ENCODE results near the gene FGF14.

The FGF14 gene

DNA sequence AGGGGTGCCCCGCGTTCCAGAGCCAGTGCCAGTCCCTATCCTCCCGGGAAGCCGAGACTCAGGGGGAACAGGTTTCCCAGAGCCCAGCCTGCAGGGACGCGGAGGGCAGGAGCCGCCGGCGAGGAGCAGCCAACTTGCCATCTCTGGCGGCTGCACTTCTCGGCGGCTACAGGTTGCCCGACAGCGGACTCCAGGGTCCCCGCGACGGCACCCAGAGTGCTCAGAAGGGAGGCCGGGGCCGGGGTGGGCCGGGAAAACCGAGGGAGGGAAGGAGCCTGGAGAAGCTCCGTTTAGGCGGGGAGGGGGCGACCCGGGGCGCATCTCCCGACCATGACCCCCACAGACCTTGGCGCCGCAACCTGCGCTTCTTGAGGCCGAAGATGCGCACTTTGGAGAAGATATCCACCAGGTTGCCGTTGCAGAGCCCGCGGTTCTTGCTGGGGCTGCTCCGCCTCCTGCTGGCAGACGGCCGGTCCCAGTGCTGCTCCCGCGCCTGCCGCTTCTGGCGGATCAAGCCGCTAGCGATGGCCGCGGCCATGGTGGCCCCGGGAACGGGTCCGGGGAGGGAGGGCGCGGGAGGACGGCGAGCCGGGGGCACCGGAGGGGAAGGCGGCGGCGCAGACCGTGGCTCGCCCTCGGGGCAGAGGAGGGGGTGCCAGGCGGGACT, 485.6 kb downstream of the FGF14 start:
- no peak for FAIRE-seq

DNA sequence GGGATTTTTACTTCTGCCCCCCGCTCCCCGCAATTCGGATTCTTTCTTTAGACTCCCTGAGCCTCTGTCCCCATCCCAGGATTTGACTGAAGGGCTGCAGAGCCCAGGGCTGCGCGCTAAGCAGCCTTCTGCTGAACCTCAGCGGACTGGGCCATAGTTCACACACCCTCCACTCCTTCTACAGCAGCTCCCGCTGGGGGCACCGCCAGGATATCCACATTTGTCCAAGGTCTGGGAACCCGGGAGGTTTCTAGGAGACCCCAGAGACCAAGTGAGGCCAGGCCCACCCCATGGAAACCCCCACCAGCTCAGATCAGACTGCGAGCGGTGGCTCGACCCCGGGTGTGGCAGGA, 486.1 kb downstream of the FGF14 start:
- FAIRE-seq = no peak

DNA sequence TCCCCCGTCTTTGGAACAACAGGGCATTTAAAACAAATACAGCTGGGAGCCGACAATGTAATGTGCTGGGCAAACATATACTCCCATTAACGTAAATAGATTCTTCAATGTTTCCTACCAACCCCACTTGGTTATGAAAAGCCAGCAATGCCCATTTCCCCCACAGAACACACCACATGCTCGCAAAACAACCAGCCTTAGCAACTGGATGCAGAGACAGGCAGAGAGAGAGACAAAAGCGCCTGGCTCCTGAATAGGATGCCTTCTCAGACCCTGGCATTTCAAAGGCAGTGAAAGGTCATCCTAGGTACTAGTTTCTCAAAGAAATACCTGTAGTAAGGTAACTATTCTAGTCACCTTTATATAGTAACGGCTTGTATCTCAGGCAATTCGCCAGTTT, 486.5 kb downstream of the FGF14 start:
- no peak for FAIRE-seq

DNA sequence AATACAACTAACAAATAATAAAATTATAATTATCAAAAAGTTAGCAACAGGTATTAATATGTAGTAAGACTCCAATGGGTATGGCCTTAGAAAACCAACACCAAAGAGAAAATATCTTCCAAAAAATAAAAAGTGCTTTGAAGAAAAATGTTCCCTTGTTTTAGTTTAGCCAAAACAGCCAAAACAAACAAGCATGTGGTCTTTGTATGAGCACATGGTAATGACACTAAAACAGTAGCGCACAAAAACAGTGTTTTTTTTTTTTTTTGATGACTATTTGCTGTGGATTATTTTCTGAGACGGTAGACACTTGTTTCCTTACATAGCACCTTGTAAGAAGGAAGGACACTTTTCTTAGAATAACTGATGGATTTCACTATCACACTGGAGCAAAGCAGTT, 490.1 kb downstream of the FGF14 start:
- FAIRE-seq = no peak

DNA sequence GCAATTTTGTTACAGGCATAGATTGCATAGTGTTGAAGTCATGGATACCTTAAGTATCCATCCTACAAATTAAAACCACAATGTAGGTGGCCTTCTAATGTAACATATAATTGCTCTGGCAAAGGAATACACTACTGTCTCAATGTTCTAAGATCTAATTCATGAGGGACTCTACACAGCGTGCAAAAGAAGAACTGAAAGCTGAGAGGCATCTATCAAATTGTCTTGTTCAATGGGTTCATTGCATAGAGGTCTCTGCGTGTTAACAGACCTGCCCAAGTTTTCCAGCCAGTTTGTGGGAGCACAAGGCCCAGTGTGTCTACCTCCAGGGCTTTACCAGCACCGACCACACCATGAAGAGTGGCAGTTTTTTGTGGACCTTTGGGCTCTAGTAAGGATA, 498.0 kb downstream of the FGF14 start:
- no peak for FAIRE-seq

DNA sequence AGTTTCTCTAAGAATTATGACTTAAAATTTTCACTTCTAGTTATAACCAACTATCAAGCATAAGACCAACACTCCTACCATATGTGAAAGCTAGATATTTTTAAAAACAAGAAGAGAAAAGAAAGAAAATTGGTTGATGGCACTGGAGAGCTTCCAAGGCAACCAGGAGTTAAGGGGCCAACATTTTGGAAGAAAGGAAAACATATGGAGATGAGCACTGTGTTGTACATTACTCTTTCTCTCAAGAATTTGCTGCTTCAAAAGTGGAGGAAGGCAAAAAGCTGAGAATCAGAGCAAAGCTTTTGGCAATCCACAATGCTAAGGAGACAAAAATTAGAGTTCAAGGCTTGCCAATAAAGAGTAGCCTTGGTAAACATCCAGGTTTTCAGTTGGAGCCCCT, 503.2 kb downstream of the FGF14 start:
- no peak for FAIRE-seq

DNA sequence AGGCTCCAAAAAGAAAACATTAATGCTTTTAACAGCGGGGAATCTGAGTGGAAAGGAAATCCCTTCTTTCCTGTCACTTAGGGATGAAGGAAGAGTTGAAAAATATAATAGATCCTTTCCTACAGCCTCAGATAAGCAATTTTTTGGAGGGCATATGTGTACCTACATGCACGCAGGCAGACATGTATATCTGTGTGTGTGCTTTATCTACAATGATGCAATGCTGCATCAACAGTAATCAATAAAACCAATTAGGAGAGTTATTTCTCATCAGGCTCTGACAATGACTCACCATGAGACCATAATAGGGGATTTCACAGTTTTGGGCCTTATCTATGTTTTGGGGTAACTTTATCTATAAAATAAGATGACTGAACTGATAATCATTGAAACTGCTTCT, 505.3 kb downstream of the FGF14 start:
- no peak for FAIRE-seq

DNA sequence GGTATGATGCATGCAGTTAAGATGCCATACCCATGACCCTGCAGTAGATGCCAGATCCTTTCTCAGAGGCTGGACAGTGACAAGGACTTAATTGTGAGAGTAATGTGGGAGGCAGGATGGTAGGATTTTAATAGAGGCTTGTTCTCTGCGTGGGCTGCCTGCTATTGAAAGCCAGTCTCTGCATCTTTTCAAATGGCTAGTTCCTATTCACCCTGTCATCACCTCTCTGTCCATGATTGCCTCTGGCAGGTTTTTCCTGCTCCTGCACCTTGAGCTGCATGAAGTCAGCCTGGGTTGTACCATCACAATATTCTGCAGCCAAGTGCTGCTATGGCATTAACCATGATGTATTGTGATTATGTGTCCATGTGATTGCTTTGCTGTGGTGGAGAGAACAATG, 508.8 kb downstream of the FGF14 start:
- FAIRE-seq = no peak

DNA sequence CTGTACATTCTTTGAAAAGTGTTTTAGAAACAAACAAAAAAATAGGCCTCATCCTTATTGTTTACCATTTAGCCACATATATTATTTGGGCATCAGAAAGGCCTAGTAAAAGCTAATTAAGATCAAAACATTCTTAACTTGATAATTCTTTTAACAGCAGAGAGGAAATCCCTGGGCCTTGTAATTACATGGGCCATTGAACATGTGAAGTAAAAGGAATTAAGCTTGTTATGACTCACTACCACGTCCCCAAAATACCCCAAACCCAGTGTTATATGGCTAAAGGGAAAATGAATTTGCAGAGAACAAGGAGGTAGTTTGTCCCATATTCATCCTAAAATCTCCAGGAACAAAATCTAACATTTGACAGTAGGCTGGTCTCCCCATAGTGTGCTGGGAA, 509.6 kb downstream of the FGF14 start:
- FAIRE-seq = no peak

DNA sequence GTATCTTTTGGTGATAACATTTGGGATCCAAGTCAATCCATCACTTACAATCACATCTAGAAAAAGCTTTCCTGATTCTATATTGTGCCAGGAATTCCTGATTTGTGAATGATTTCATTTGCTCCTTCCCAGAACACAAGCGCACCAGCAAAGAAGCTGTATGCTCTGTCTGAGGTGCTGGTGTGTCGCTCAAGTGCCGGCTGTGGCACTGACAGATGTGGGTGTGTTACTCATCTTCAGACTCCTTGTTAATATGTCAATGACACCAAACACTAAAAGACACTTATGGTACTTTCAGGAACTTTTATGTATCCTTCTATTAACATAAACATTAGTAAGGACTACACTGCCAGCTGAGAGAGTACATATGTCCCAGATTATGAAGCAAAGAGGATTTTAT, 520.3 kb downstream of the FGF14 start:
- FAIRE-seq = no peak

DNA sequence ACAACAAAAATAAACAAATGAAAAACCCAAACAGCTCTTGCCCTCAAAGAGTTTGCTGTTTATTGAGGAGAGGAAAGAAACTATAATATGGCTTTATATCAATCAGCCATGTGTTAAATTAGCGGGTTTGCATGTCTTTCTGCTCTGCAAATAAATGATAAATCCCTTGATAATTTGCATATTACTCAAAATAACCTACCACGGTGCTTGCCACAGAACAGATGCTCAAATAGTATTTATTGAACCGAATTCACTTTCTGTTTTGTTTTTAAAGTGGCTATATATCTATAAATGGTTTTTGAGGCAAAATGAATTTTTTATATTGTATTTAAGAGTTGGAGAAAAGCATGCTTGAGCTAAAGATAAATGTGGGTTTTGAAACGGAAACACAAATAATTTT, 521.3 kb downstream of the FGF14 start:
- FAIRE-seq = no peak

DNA sequence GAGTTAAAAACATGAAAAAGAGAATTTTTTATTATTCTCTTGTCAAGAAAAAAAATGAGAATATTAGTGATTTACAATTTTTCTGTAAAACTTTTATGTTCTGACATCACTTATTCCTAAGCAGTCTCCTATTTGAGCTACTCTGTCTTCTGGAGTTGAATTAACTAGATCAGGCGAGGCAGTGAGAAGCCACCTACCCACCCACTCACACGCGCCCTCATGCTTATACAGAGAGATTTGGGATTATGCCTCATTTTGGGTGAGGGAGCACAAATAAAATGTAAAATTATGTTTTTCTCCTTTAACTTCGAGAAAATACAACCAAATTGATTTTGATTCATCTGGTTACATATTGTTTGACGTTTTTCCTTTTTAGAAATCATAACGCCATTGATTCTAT, 524.9 kb downstream of the FGF14 start:
- no peak for FAIRE-seq

DNA sequence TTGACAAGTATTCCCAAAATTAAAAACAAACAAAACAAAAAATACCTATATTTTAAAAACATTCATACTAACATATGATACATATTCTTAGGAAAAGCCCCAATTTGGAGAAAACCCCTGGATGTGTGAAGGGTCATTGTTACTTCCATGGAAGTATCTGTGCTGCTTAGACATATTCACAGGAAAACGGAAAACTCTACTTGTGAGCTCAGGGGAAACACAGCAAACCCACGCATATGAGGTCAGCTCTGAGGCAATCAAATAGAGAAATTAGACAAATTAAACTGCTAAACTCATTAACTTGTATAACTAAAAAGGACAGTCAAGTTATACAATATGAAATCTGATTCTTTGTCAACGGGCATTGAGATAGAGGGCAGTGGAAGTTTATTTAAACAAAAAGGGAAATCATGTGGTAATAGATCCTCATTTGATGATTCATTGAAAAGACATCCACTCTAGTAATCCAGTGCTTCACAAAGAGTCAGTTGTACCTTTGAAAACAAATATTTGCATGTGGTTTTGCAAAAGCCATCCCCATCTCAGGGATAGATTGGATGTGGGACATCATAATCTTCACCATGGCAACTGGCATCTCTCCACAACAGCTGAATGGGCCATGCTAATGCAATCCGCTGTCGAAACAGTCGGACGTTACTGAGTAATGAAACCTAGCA, 526.0 kb downstream of the FGF14 start:
- FAIRE-seq = no peak

DNA sequence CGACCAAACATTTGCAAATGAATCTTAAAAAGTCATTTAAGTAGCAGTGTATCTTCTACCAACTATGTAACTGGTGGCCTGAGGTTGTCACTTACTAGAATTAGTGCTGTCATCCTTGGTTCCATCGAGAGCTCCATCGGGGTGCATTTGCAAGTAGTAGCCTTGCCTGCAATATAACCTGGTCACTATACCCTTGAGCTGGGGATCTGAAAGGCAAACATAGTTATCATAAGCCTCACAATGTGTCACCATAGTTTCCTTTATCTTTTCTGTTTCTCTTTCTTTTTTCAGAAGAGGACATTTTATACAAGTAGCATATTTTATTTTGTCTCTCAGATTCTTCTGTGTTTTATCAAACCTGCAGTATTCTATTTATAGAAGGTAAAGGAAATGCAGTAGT, 526.8 kb downstream of the FGF14 start:
- no peak for FAIRE-seq

DNA sequence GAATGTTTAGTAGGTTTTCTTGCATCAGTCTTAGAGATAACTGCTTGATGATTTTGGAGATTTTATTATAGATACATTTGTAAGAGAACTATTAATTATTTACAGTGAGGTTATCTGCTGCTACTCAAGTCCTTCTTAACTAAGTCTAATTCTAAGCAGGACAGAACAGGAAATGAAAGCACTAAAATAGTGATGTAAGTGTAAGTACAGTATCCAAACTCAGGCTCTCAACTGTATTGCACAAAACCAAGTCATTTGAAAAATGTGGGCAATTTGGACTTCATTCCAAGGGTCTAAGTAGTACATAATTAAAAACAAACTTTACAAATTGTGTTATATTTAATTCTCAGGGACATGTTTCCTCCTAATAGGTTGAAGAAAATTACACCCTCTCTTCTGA, 532.3 kb downstream of the FGF14 start:
- FAIRE-seq = no peak

DNA sequence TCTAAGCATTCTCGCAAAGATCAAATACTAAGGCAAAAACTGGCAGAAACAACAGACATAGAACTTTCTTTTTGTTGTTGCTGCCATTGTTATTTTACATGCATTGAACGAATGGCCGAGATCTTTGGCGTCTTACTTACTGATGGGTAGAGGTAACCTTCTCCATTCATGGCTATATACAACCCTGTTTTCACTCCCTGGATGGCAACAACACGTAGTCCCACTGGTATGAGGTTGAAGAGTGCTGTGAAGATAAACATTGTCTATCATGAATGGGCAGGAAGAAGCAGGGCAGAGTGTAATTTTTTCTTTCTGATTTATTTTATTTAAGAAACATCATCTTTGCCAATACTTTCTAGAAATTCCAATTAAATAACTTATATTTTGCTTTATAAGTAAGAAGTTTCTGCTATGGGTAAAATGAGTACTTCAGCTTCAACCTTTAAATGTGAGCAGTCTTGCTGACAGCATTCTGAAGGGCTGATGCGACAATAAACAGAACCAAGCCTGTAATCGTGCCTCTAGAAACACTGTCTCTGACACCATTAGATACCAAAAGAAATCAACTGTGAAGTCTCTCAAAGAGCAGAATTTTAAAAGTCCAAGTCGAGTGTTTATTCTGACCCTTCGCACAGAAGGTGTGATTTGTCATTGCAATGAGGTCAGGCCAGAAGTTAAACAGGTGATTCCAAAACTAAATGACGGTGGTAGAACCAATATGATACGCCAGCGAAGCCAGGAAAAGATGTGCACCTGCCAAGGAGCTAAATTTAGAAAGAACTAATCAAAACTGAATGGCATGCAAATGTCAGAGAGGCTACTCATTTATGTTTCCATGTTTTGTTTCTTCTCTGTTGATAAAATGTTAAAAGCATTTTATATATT, 533.0 kb downstream of the FGF14 start:
- no peak for FAIRE-seq

DNA sequence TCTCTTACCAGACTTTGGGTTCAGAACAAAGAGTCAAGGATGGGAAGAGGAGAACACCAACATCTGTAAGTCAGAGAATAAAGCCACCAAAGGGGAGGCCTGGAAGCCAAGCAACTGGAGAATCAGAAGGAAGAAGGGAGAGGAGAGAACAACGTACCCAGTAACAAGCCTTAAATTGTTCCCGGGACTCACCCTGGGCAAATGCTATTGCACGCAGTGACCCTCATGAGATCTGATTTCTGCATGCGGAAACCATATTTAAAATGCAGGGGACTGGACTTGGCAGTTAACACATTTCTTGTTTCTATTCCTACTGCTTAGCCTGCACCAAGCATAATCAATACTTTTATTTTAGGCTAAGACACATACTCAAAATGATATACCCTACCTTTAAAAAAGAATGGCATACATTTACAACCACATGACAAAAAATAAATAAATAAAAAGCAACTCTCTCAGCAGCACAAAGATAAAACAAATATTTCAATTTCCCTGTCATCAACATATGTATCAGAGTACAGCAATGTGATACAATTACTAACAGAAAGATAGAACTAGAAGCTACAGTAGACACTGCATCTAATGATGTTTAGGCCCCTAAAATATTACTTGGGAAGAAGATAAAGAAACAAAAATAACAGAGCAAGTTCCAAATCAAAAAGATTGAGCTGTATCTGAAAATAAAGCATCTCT, 534.8 kb downstream of the FGF14 start:
- FAIRE-seq = no peak

DNA sequence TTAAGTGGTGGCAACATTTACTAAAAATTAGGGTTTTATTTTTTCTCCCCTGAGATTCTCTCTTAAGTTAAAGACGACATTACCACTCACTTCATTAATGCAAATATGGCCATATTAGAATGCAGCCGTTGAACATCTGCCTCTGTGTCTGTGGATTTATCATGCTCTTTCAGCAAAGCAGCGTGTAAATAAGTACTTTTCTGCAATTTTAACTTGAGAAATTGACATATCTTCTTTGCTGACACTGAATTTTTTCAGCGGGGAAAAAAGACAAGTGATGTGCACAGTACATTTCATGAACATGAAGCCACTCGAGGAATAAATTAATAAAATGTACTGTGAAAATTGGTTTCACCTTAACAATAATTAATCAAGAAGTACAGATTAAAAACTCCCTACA, 543.0 kb downstream of the FGF14 start:
- no peak for FAIRE-seq

DNA sequence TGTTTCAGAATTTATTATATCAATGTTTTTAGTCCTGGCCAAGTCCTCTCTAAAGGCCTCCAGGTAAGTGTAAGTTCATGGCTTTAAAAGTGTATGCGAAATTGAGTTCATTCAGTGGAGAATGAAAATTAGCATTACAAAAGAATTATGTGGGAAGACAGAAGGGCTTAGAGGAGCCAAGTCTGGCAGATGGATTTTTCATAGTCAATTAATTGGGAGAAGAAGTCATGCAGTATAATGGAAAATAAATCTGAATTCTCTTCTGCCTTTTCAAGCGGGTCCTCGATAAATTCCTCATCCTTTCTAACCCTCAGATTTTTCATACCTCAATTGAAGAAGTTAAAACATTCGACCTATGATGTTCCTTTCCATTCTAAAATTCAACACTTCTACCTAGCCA, 555.1 kb downstream of the FGF14 start:
- no peak for FAIRE-seq

DNA sequence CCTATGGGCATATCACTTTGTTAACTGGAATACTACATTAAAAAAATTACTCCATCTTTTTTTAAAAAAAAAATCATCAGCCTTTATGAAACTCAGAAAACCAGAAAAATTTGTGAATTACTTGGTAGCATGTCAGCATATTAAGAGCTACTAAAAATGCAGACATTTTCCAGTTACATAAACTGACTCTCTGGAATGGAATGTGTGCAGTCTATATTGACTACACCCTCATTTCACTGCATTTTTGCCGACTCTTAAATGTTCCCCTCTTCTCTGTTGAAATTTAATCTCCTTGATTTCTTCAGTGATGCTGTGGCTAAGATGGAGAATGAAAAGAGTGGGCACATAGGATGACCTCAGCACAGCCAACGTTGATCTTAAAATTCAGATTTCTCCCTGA, 555.6 kb downstream of the FGF14 start:
- no peak for FAIRE-seq

DNA sequence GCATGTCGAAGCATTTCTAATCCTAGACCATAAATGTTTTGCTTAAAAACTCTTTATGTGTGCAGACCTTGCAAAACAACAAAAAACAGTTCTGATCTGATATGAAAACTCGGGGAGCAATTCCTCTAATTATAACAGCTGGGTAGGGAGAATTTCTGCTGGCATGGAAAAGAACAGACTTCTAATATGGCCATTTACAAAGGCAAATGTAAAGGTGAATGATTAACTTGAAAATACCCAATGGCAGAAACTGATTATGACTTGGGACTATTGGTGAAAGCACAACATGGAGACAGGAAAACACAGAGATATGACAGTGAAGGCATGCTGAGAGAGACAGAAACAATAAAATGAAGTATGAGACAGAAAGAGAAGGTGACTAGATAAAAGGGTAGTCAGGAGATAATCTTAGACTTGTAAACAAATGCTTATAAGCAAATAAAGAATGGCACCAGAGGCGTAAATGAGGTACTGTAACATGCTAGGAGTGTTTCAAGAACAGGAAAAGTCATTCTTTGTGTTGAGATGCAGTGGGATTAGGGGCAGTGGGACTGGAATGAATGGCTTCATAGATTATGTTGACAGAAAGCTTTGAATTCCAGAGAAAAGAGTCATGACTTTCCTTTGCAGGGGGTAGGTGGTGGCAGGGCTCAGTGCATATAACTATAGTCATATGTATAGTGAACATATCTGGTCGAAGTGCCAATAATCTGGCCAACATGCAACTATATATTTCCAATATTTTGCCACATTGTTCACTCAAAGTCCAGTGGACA, 556.4 kb downstream of the FGF14 start:
- no peak for FAIRE-seq

DNA sequence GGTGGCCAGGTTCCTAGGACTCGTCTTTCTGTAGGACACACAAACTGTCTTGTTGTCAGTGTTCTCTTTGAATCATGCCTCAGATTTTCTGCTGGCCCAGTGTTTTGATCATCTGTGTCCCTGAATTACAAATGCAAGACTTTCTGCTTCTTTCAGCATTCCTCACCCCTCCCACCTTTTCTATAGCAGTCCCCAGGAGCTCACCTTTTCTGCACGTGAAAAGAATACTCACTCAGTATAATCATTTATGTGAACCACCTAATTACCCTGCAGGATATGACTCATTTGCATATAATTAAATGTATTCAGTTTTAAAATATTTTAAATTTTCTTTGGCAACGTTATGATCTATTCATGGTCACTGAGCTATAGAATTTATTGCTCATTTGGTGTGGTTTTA, 560.1 kb downstream of the FGF14 start:
- no peak for FAIRE-seq

DNA sequence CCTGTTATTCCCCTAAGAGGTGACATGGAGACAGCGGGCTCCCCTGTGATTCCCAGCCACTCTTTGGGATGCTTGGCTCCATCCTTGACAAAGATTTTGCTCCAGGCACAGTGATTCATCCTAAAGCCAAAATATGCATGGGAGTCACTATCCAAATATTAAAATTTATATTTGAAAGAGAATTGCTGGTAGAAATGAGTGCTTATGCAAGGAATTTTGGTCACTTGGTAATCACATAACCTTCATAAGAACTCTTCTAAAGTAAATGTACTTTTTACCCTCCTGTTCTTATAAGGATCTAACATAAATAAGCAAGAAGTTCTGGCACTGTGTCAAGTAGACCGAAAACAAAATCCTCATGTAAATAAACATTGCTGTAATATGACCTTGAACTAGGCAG, 563.5 kb downstream of the FGF14 start:
- no peak for FAIRE-seq

Measured in colon (tissue), 2 donors.